Anterior cingulate cortex (tissue), 58 donors: ENCODE results near the gene ATF6.

ENCODE experiments used
- DNase-seq, 58 donors: peaks; one replicate each; lab custom pipeline; 2025; lab: John Stamatoyannopoulos, UW

The ATF6 gene

GRCh38 chr1:162011337-162012012 is 245.4 kb downstream of the ATF6 start:
- DNase-seq = no peak

- DNase-seq = no peak
These were observed 247.2 kb downstream of the ATF6 start for GRCh38 chr1:162013289-162013688.
